ENCODE results near the gene CTNNA3. TPM values are rescaled to one million over a fixed set of nuclear protein-coding genes. Genes with fewer than 3 reads are reported as not detected.

The CTNNA3 gene
- polyA plus RNA-seq, 1 donor from 2014 or later, result 0.14 TPM

- Histone ChIP-seq H2AFZ (ENCODE audit: low read depth, low read length) (no peak overlapping the region), H3K9me3 (ENCODE audit: low read length) (no peaks in the 10 kb centered on the region), H3K27ac (ENCODE audit: low read length) (no peak overlapping the region), H4K20me1 (ENCODE audit: insufficient read depth) (no peaks in the 10 kb centered on the region), H3K27me3 (ENCODE audit: insufficient read depth, low read depth, low read length) (no peaks in the 10 kb centered on the region), H3K36me3 (ENCODE audit: insufficient read depth, low read length) (no peaks in the 10 kb centered on the region), H3K9ac (ENCODE audit: low read length) (no peak overlapping the region), H3F3A (ENCODE audit: insufficient read depth, low read length, poor library complexity, severe bottlenecking) (no peaks in the 10 kb centered on the region), H3K79me2 (replicated peaks; ENCODE audit: insufficient read depth, low read length) (no peaks in the 10 kb centered on the region), H3K9me2 (ENCODE audit: insufficient read depth, low read length) (no peaks in the 10 kb centered on the region), H3K4me2 (ENCODE audit: low read length) (no peak overlapping the region), H3K4me3 (ENCODE audit: low read length) (no peak overlapping the region)
- no peak for TF ChIP-seq MXI1 (conservative IDR thresholded peaks at IDR 0.05; ENCODE audit: poor library complexity, severe bottlenecking)
- TF ChIP-seq, protein P1, sequence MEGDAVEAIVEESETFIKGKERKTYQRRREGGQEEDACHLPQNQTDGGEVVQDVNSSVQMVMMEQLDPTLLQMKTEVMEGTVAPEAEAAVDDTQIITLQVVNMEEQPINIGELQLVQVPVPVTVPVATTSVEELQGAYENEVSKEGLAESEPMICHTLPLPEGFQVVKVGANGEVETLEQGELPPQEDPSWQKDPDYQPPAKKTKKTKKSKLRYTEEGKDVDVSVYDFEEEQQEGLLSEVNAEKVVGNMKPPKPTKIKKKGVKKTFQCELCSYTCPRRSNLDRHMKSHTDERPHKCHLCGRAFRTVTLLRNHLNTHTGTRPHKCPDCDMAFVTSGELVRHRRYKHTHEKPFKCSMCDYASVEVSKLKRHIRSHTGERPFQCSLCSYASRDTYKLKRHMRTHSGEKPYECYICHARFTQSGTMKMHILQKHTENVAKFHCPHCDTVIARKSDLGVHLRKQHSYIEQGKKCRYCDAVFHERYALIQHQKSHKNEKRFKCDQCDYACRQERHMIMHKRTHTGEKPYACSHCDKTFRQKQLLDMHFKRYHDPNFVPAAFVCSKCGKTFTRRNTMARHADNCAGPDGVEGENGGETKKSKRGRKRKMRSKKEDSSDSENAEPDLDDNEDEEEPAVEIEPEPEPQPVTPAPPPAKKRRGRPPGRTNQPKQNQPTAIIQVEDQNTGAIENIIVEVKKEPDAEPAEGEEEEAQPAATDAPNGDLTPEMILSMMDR (IDR thresholded peaks at IDR 0.05; ENCODE audit: poor library complexity, severe bottlenecking), result no peak
- no peak for TF ChIP-seq EZH2 (IDR thresholded peaks at IDR 0.05; ENCODE audit: borderline replicate concordance, insufficient read depth, low read length, poor library complexity, severe bottlenecking)
Observed at GRCh38 chr10:67077376-67077775, 618.6 kb downstream of the CTNNA3 start.

DNA sequence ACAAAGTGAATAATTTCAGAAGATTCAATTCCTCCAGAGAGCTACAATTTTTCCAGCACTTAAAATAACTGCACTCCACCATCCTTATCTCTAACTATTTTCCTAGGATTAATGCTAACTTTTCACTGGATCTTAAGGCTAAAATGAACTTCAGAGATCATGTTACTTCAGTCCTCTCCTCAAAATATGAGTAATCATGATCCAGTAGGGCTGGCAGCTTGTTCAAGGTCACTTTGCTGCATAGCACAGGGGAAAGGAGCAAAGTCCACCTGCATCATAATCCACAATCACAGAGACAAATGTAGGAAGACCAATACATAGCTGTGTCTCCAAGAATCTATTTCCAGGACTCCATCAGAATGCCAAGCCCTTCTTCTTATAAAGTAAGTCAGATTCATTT is 619.9 kb downstream of the CTNNA3 start:
- H4K20me1 ChIP-seq (ENCODE audit: insufficient read depth), result no peaks in the 10 kb centered on the region
- TF ChIP-seq EP300 (conservative IDR thresholded peaks at IDR 0.05; ENCODE audit: poor library complexity, severe bottlenecking) (no peak), TAF1 (IDR thresholded peaks at IDR 0.05; ENCODE audit: low read depth) (no peak), POLR2AphosphoS5 (IDR thresholded peaks at IDR 0.05) (no peak), RAD21 (conservative IDR thresholded peaks at IDR 0.05) (no peak), EZH2 (IDR thresholded peaks at IDR 0.05; ENCODE audit: borderline replicate concordance, insufficient read depth, low read length, poor library complexity, severe bottlenecking) (no peak), SMC3 (conservative IDR thresholded peaks at IDR 0.05; ENCODE audit: poor library complexity) (no peak), MXI1 (conservative IDR thresholded peaks at IDR 0.05; ENCODE audit: poor library complexity, severe bottlenecking) (no peak)
- TF ChIP-seq, protein P1 (IDR thresholded peaks at IDR 0.05; ENCODE audit: poor library complexity, severe bottlenecking), result no peak
- TF ChIP-seq, protein P2, sequence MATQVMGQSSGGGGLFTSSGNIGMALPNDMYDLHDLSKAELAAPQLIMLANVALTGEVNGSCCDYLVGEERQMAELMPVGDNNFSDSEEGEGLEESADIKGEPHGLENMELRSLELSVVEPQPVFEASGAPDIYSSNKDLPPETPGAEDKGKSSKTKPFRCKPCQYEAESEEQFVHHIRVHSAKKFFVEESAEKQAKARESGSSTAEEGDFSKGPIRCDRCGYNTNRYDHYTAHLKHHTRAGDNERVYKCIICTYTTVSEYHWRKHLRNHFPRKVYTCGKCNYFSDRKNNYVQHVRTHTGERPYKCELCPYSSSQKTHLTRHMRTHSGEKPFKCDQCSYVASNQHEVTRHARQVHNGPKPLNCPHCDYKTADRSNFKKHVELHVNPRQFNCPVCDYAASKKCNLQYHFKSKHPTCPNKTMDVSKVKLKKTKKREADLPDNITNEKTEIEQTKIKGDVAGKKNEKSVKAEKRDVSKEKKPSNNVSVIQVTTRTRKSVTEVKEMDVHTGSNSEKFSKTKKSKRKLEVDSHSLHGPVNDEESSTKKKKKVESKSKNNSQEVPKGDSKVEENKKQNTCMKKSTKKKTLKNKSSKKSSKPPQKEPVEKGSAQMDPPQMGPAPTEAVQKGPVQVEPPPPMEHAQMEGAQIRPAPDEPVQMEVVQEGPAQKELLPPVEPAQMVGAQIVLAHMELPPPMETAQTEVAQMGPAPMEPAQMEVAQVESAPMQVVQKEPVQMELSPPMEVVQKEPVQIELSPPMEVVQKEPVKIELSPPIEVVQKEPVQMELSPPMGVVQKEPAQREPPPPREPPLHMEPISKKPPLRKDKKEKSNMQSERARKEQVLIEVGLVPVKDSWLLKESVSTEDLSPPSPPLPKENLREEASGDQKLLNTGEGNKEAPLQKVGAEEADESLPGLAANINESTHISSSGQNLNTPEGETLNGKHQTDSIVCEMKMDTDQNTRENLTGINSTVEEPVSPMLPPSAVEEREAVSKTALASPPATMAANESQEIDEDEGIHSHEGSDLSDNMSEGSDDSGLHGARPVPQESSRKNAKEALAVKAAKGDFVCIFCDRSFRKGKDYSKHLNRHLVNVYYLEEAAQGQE (IDR thresholded peaks at IDR 0.05; ENCODE audit: borderline replicate concordance), result no peak
- H3K9ac ChIP-seq (ENCODE audit: low read length), result no peak overlapping the region
- H3K9me2 ChIP-seq (ENCODE audit: insufficient read depth, low read length), result no peaks in the 10 kb centered on the region
- no peaks in the 10 kb centered on the region for H3K36me3 ChIP-seq (ENCODE audit: insufficient read depth, low read length)
- no peak overlapping the region for H3K4me2 ChIP-seq (ENCODE audit: low read length)
- H2AFZ ChIP-seq (ENCODE audit: low read depth, low read length), result no peak overlapping the region
- no peak overlapping the region for H3K4me3 ChIP-seq (ENCODE audit: low read length)
- no peaks in the 10 kb centered on the region for H3K79me2 ChIP-seq (replicated peaks; ENCODE audit: insufficient read depth, low read length)
- H3K9me3 ChIP-seq (ENCODE audit: low read length), result no peaks in the 10 kb centered on the region
- H3K27me3 ChIP-seq (ENCODE audit: insufficient read depth, low read depth, low read length), result no peaks in the 10 kb centered on the region
- no peaks in the 10 kb centered on the region for H3F3A ChIP-seq (ENCODE audit: insufficient read depth, low read length, poor library complexity, severe bottlenecking)
- no peak overlapping the region for H3K27ac ChIP-seq (ENCODE audit: low read length)
